Neural cell (in vitro differentiated cells): ENCODE data around the gene CDC42EP5. TPM values are rescaled to one million over a fixed set of nuclear protein-coding genes. Genes with fewer than 3 reads are reported as not detected.
A peak's percentile ranks its signal among the peaks of the same experiment; 100 is the strongest.

Experiments
- H2AFZ ChIP-seq: fragments of 200-600, 300-800 bp; sonication (generic), shearing (Covaris generic); 2 replicates; pipeline ENCODE4 v1.6.0; 2014; ENCODE audit warnings: low read depth, mild to moderate bottlenecking, antibody characterized with exemption, low read length, moderate library complexity
- H3F3A ChIP-seq: fragments of 200-600 bp; shearing (Covaris generic); 2 replicates; pipeline ENCODE4 v1.6.1; 2016; ENCODE audit warnings: mild to moderate bottlenecking, moderate library complexity, mixed read lengths, antibody characterized with exemption, low read length; ENCODE audit not compliant: insufficient read depth, poor library complexity, severe bottlenecking
- H3K27ac ChIP-seq: fragments of 200-600, 300-800 bp; sonication (generic), shearing (Covaris generic); 2 replicates; pipeline ENCODE4 v1.5.1; 2014; ENCODE audit warnings: mild to moderate bottlenecking, low read length, moderate library complexity
- H3K27me3 ChIP-seq: fragments of 300-800, 200-600 bp; sonication (generic), shearing (Covaris generic); 2 replicates; pipeline ENCODE4 v1.6.0; 2014; ENCODE audit warnings: mild to moderate bottlenecking, low read depth, low read length, moderate library complexity; ENCODE audit not compliant: insufficient read depth
- H3K36me3 ChIP-seq: fragments of 300-800, 200-600 bp; sonication (generic), shearing (Covaris generic); 2 replicates; pipeline ENCODE4 v1.5.1; 2014; ENCODE audit warnings: mild to moderate bottlenecking, antibody characterized with exemption, low read length, moderate library complexity; ENCODE audit not compliant: insufficient read depth
- H3K4me2 ChIP-seq: fragments of 300-800, 200-600 bp; sonication (generic), shearing (Covaris generic); 2 replicates; pipeline ENCODE4 v1.6.0; 2014; ENCODE audit warnings: mild to moderate bottlenecking, low read length
- H3K4me3 ChIP-seq: fragments of 300-800, 200-600 bp; sonication (generic), shearing (Covaris generic); 2 replicates; pipeline ENCODE4 v1.5.1; 2014; ENCODE audit warnings: mild to moderate bottlenecking, low read length, moderate library complexity
- H3K79me2 ChIP-seq: fragments of 200-600 bp; shearing (Covaris generic); replicated peaks from 2 replicates; pipeline ENCODE4 v1.6.0; 2014; ENCODE audit warnings: mild to moderate bottlenecking, low read length, moderate library complexity; ENCODE audit not compliant: insufficient read depth
- H3K9ac ChIP-seq: fragments of 300-800, 200-600 bp; sonication (generic), shearing (Covaris generic); 2 replicates; pipeline ENCODE4 v1.6.1; 2016; ENCODE audit warnings: mild to moderate bottlenecking, low read length, mixed read lengths
- H3K9me2 ChIP-seq: fragments of 200-600 bp; shearing (Covaris generic); 2 replicates; pipeline ENCODE4 v1.6.1; 2016; ENCODE audit warnings: mild to moderate bottlenecking, low read length, mixed read lengths; ENCODE audit not compliant: insufficient read depth
- H3K9me3 ChIP-seq: fragments of 200-600, 300-800 bp; sonication (generic), shearing (Covaris generic); 2 replicates; pipeline ENCODE4 v1.6.1; 2016; ENCODE audit warnings: mild to moderate bottlenecking, mixed run types, low read length, moderate library complexity, mixed read lengths
- H4K20me1 ChIP-seq: fragments of 200-600 bp; shearing (Covaris generic); 2 replicates; pipeline ENCODE4 v1.6.1; 2016; ENCODE audit warnings: mild to moderate bottlenecking, mixed run types; ENCODE audit not compliant: insufficient read depth
- EP300 ChIP-seq: fragments of 450-650 bp; conservative IDR thresholded peaks from 2 replicates; pipeline ENCODE4 v1.6.1; 2014; ENCODE audit warnings: antibody characterized with exemption, mild to moderate bottlenecking, moderate library complexity; ENCODE audit not compliant: poor library complexity, severe bottlenecking
- EZH2 ChIP-seq: fragments of 200-600, 300-800 bp; shearing (Covaris generic), sonication (generic); IDR thresholded peaks from 2 replicates; pipeline ENCODE4 v1.6.1; 2014; ENCODE audit warnings: antibody characterized with exemption, low read length, borderline replicate concordance, mild to moderate bottlenecking; ENCODE audit not compliant: insufficient read depth, poor library complexity, severe bottlenecking
- MXI1 ChIP-seq: fragments of 450-650 bp; conservative IDR thresholded peaks from 2 replicates; pipeline ENCODE4 v1.6.1; 2014; ENCODE audit warnings: antibody characterized with exemption, mild to moderate bottlenecking; ENCODE audit not compliant: poor library complexity, severe bottlenecking
- POLR2AphosphoS5 ChIP-seq: IDR thresholded peaks from 2 replicates; pipeline ENCODE4 v1.6.1; 2012
- RAD21 ChIP-seq: fragments of 450-650 bp; conservative IDR thresholded peaks from 2 replicates; pipeline ENCODE4 v1.6.1; 2014; ENCODE audit warnings: antibody characterized with exemption, mild to moderate bottlenecking, moderate library complexity
- SMC3 ChIP-seq: fragments of 450-650 bp; conservative IDR thresholded peaks from 2 replicates; pipeline ENCODE4 v1.6.1; 2014; ENCODE audit warnings: antibody characterized with exemption, mild to moderate bottlenecking, moderate library complexity; ENCODE audit not compliant: poor library complexity
- TAF1 ChIP-seq: IDR thresholded peaks from 2 replicates; pipeline ENCODE4 v1.6.1; 2012; ENCODE audit warnings: low read depth
- polyA plus RNA-seq: library from polyadenylated mRNA; depleted of rRNA; stranded (reverse); fragments of >200 nt; gene quantifications from 2 replicates; pipeline ENCODE4 v1.2.3, GENCODE V29; 2014
- TF ChIP-seq, protein P1 (sequence below): IDR thresholded peaks from 2 replicates; pipeline ENCODE4 v1.6.1; 2012; ENCODE audit warnings: borderline replicate concordance
- TF ChIP-seq, protein P2 (sequence below): fragments of 450-650 bp; IDR thresholded peaks from 2 replicates; pipeline ENCODE4 v1.5.1; 2014; ENCODE audit warnings: antibody characterized with exemption, mild to moderate bottlenecking, moderate library complexity; ENCODE audit not compliant: poor library complexity, severe bottlenecking

CDC42EP5 gene
- polyA plus RNA-seq, 1 donor from 2014 or later = not detected

DNA sequence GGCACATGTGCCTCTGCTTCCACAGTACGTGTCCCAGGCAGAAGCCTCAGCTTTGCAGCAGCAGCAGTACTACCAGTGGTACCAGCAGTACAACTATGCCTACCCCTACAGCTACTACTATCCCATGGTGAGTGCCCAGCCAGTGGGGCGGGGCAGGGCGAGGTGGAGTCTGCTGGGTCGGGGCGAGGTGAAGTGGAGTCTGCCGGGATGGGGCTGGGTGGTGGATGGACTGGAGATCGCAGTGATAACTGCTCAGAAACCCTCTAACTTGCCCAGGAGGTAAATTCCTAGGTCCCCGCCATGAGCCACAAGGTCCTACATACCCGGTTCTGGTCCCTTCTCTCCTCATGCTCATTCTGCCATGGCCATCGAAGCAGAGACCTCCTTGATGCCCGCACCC is 20.5 kb downstream of the CDC42EP5 start:
- H3K36me3 ChIP-seq = peaks cover 10% of the 10 kb centered on the region

DNA sequence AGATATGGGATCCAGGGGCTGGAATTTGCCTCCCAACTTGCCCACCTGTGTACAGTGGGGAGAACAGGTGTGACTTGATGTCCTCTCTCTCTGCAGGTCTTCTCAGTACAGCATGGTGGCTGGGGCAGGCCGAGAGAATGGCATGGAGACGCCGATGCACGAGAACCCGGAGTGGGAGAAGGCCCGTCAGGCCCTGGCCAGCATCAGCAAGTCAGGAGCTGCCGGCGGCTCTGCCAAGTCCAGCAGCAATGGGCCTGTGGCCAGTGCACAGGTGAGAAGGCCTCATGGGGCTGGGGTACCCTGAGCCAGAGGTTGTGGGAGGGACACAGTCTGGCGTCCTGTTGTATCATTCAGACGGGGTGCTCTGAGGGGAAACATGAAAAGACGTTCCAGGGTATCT is 21.1 kb downstream of the CDC42EP5 start:
- no peaks in the 10 kb centered on the region for H3K9me3 ChIP-seq
- no peak overlapping the region for H3K4me3 ChIP-seq
- no peak overlapping the region for H3K27ac ChIP-seq
- H3F3A ChIP-seq = no peaks in the 10 kb centered on the region
- peaks cover 43% of the 10 kb centered on the region for H3K79me2 ChIP-seq
- H3K36me3 ChIP-seq = peaks cover 10% of the 10 kb centered on the region
- no peak overlapping the region for H3K4me2 ChIP-seq
- H3K27me3 ChIP-seq = no peaks in the 10 kb centered on the region
- H4K20me1 ChIP-seq = peaks cover 12% of the 10 kb centered on the region
- TF ChIP-seq POLR2AphosphoS5 = no peak
- no peaks in the 10 kb centered on the region for H3K9me2 ChIP-seq
- no peak overlapping the region for H2AFZ ChIP-seq
- no peak overlapping the region for H3K9ac ChIP-seq

More for the DNA sequence above, 20.5 kb downstream of the CDC42EP5 start:
- no peaks in the 10 kb centered on the region for H3K9me3 ChIP-seq
- peaks cover 37% of the 10 kb centered on the region for H3K79me2 ChIP-seq
- no peaks in the 10 kb centered on the region for H3F3A ChIP-seq
- H3K4me3 ChIP-seq = no peak overlapping the region
- H3K4me2 ChIP-seq = no peak overlapping the region
- no peaks in the 10 kb centered on the region for H3K27me3 ChIP-seq
- H3K9ac ChIP-seq = no peak overlapping the region
- no peaks in the 10 kb centered on the region for H3K9me2 ChIP-seq
- TF ChIP-seq, protein P1, sequence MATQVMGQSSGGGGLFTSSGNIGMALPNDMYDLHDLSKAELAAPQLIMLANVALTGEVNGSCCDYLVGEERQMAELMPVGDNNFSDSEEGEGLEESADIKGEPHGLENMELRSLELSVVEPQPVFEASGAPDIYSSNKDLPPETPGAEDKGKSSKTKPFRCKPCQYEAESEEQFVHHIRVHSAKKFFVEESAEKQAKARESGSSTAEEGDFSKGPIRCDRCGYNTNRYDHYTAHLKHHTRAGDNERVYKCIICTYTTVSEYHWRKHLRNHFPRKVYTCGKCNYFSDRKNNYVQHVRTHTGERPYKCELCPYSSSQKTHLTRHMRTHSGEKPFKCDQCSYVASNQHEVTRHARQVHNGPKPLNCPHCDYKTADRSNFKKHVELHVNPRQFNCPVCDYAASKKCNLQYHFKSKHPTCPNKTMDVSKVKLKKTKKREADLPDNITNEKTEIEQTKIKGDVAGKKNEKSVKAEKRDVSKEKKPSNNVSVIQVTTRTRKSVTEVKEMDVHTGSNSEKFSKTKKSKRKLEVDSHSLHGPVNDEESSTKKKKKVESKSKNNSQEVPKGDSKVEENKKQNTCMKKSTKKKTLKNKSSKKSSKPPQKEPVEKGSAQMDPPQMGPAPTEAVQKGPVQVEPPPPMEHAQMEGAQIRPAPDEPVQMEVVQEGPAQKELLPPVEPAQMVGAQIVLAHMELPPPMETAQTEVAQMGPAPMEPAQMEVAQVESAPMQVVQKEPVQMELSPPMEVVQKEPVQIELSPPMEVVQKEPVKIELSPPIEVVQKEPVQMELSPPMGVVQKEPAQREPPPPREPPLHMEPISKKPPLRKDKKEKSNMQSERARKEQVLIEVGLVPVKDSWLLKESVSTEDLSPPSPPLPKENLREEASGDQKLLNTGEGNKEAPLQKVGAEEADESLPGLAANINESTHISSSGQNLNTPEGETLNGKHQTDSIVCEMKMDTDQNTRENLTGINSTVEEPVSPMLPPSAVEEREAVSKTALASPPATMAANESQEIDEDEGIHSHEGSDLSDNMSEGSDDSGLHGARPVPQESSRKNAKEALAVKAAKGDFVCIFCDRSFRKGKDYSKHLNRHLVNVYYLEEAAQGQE = no peak
- TF ChIP-seq TAF1 = no peak
- TF ChIP-seq POLR2AphosphoS5 = no peak
- TF ChIP-seq SMC3 = no peak
- TF ChIP-seq, protein P2, sequence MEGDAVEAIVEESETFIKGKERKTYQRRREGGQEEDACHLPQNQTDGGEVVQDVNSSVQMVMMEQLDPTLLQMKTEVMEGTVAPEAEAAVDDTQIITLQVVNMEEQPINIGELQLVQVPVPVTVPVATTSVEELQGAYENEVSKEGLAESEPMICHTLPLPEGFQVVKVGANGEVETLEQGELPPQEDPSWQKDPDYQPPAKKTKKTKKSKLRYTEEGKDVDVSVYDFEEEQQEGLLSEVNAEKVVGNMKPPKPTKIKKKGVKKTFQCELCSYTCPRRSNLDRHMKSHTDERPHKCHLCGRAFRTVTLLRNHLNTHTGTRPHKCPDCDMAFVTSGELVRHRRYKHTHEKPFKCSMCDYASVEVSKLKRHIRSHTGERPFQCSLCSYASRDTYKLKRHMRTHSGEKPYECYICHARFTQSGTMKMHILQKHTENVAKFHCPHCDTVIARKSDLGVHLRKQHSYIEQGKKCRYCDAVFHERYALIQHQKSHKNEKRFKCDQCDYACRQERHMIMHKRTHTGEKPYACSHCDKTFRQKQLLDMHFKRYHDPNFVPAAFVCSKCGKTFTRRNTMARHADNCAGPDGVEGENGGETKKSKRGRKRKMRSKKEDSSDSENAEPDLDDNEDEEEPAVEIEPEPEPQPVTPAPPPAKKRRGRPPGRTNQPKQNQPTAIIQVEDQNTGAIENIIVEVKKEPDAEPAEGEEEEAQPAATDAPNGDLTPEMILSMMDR = no peak
- TF ChIP-seq MXI1 = no peak
- TF ChIP-seq RAD21 = no peak
- no peak for TF ChIP-seq EP300
- no peak for TF ChIP-seq EZH2
- no peak overlapping the region for H2AFZ ChIP-seq
- H4K20me1 ChIP-seq = peaks cover 12% of the 10 kb centered on the region
- H3K27ac ChIP-seq = no peak overlapping the region

DNA sequence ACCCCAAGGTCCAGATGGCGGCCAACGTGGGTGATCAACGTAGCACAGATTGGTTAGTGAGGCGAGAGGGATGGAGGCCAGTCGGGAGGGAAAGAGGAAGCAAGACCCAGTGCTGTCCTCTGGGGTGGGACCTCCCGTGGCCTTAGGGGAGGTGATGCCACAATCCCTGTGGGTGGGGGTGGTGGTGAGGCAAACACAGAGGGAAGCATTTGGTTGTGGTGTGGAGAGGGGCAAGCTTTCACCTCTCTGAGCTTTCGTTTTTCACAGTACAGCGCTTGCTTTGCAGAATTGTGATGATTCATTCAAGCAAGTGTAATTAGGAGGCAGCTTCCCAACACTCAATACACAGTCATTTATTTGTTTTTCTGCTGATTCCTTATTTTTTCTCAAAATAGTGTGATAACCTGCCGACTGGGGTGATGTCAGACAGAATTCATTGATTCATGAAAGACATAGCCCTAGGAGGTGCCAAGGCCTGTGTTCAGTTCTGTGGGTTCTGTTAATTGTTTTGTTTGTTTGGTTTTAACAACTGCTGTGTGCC is 21.7 kb downstream of the CDC42EP5 start:
- no peak for TF ChIP-seq RAD21
- TF ChIP-seq EZH2 = no peak
- no peak for TF ChIP-seq MXI1
- no peak for TF ChIP-seq SMC3
- no peak for TF ChIP-seq EP300
- no peaks in the 10 kb centered on the region for H3K9me2 ChIP-seq
- H3K4me2 ChIP-seq = no peak overlapping the region
- H3K27me3 ChIP-seq = no peaks in the 10 kb centered on the region
- no peak overlapping the region for H2AFZ ChIP-seq
- H3K36me3 ChIP-seq = peaks cover 10% of the 10 kb centered on the region
- no peak overlapping the region for H3K27ac ChIP-seq
- H3F3A ChIP-seq = no peaks in the 10 kb centered on the region
- peak overlapping the region; percentile 16 for H3K9ac ChIP-seq
- peaks cover 12% of the 10 kb centered on the region for H4K20me1 ChIP-seq
- peaks cover 47% of the 10 kb centered on the region for H3K79me2 ChIP-seq
- no peaks in the 10 kb centered on the region for H3K9me3 ChIP-seq
- H3K4me3 ChIP-seq = peak overlapping the region; percentile 81
